HL-60 (cell line): ENCODE data around the gene SELENBP1.

Source experiments
- POLR2AphosphoS5 ChIP-seq: IDR thresholded peaks from 2 replicates; pipeline ENCODE4 v1.6.1; 2012; ENCODE audit warnings: low read depth
- REST ChIP-seq: IDR thresholded peaks from 2 replicates; pipeline ENCODE4 v1.6.1; 2012; ENCODE audit warnings: low read depth; ENCODE audit not compliant: insufficient replicate concordance
- SPI1 ChIP-seq: IDR thresholded peaks from 2 replicates; pipeline ENCODE4 v1.6.1; 2012; ENCODE audit warnings: low read depth, mild to moderate bottlenecking, borderline replicate concordance
- TF ChIP-seq, protein P1 (sequence below): IDR thresholded peaks from one replicate; pipeline ENCODE4 v1.5.1; 2011; ENCODE audit warnings: low read length, control low read depth, inconsistent platforms; ENCODE audit not compliant: insufficient read depth

DNA sequence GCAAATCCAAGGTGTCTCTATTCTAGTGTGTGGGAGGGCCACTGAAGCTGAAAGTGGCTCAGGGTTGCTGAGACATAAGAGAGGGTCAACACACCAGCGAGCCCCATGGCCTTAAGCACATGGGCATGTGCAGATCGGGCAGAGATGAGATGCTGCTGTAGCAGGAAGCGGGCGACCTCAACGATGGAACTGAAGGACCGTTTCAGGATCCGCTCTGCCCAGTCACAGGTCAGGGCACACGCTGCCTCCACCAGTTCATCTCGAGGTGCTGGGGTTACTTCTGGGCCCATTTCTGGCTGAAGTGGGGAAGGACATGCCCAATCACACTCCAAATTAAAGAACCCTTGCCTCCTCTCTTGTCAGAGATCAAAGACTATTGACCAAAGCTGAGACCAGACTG, 28.9 kb downstream of the SELENBP1 start:
- no peak for TF ChIP-seq SPI1
- TF ChIP-seq, protein P1, sequence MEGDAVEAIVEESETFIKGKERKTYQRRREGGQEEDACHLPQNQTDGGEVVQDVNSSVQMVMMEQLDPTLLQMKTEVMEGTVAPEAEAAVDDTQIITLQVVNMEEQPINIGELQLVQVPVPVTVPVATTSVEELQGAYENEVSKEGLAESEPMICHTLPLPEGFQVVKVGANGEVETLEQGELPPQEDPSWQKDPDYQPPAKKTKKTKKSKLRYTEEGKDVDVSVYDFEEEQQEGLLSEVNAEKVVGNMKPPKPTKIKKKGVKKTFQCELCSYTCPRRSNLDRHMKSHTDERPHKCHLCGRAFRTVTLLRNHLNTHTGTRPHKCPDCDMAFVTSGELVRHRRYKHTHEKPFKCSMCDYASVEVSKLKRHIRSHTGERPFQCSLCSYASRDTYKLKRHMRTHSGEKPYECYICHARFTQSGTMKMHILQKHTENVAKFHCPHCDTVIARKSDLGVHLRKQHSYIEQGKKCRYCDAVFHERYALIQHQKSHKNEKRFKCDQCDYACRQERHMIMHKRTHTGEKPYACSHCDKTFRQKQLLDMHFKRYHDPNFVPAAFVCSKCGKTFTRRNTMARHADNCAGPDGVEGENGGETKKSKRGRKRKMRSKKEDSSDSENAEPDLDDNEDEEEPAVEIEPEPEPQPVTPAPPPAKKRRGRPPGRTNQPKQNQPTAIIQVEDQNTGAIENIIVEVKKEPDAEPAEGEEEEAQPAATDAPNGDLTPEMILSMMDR = no peak
- TF ChIP-seq POLR2AphosphoS5 = no peak
- TF ChIP-seq REST = no peak
